GM11168 (cell line): ENCODE measurements around the gene ALDH1L1.

ENCODE experiments used
- in situ Hi-C: fragments of 300-500 bp; cut with MboI; formaldehyde crosslinking; loops from one replicate; pipeline ENCODE4 v1.12.0; 2022; ENCODE audit warnings: low sequenced_read_pairs; ENCODE audit not compliant: unreplicated experiment

ALDH1L1 gene

GRCh38 chr3:126155819-126156218 is 24.6 kb downstream of the ALDH1L1 start:
- in situ Hi-C loops = no loop called here

- in situ Hi-C loops = no loop called here
Observed at GRCh38 chr3:126155280-126155640, 25.1 kb downstream of the ALDH1L1 start.

- in situ Hi-C loops = no loop called here
Observed at GRCh38 chr3:126154391-126155279, 25.8 kb downstream of the ALDH1L1 start.

DNA sequence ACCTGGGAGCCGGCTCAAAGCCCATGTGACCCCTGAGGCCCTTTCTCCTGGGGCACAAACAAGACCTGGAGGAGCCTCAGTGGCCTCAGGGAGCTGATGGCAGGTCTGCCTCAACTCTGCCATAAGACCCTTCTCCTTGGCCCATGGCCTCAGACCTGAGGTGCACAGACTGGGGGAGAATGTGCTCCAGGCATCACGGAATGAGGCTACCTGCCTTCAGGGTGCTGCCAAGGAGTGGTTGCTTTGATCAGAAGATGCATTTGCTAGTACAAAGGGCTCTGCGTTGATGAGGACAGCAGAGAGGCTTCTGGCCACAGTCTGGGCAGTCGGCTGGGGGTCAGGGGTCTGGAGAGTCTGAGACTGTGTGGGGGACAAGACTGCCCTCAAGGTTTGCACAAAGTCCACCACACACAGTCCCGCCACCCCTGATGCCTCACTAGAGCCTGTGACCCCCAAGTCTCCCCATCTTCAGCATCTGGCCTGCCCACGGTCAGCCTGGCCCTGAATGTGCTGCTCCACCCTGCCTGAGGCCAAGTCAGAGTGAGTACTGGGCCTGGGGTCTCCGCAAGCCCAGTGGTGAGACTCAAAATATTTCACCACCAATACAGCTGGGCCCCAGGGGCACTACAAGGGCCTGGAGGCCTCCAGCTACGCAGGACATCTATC is 26.6 kb downstream of the ALDH1L1 start:
- in situ Hi-C loops = no loop called here

GRCh38 chr3:126152901-126153694 is 27.3 kb downstream of the ALDH1L1 start:
- in situ Hi-C loops = no loop called here

GRCh38 chr3:126152458-126152857 is 27.9 kb downstream of the ALDH1L1 start:
- in situ Hi-C loops = no loop called here

DNA sequence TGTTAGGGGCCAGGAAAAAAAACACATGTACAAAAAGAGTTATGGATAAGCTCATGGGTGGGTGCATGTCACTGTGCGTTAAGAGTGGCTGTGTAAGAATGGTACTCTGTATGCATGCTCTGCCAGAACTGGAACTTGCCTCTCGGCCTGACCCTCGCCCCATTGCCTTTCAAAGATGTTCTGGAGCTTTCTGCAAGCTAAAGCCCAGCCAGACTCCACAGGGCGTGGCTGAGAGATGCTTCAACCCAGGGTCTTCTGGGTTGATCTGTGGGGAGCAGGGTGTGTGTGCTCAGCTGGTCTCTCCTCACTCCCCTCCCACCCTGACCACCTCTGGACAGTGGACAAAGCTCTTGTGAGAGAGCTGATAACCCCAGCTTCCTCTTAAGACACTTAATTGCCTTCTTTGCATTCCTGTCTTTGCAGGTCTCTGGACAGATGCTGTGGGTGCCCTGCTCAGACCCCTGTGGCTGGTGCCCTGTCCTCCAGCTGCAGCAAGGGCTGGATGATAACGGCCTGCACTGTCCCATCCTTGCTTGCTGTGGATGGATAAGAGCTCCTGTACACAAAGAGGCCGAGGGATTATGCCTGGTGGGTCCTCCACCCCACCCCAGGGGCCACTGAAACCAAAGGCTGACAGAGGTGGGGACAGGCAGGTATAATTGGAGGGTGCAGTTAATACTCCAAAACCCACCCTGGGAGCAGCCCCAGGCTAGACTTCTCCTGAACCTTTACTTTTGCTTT is 28.7 kb downstream of the ALDH1L1 start:
- in situ Hi-C loops = no loop called here

DNA sequence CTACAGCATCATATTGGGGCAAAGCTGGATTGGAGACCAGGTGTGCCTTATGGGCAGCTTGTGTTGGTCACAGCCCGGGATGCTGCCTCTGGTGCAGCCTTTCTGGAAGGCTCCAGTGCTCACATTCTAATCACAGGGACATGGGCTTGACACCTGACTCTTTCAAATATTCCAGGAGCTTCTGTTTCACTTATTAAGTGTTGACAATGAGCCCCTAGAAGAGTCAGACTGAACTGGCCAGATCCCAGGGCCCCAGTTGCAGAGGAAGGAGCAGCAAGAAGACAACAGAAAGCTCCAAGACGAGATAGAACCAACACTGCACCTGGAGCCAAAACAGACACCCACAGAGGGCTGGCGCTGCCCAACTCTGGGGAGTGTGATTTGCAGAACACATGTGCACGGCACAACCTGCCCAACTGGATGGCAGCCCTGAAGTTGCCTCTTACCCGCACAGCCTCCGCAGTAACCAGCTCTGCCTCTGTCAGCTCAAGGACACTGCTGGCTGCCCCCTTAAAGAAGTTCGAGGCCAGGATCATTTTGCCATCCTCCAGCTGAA is 30.3 kb downstream of the ALDH1L1 start:
- in situ Hi-C loops = loop anchor here (25.0 kb wide), 1 partner anchor 237 kb away; the partner anchor contains the start of gene CFAP100

DNA sequence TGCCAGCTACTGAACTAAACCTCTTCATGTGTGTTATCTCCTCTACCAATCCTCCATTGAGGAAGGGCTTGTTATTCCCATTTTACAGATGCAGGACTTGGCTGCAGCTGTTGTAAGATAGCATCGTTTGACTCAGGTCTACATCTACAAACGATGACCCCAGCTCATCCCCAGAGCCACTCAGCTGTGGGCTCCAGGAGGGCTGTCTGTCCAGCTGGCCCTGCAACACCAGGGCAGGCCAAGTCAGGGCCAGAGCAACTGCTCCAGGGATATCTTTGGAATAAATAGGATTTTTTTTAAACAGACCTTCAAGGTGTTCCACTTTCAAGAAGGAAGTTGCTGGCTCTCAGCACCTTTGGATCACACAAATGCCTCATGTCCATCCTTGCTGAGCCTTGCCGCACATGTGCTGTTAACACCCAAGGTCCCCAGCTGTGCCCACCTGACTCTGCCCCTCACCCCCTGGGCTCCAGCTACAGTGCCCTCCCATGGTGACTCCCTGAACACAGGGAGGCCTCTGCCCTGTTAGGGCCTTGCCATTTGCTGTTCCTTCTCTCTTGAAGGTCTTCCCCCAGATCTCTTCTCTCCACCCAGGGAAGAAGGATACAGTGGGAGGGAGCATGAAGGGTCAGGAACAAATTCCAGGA is 31.0 kb downstream of the ALDH1L1 start:
- in situ Hi-C loops = loop anchor here (25.0 kb wide), 1 partner anchor 238 kb away; the partner anchor contains the start of gene CFAP100

GRCh38 chr3:126147932-126148683 is 32.3 kb downstream of the ALDH1L1 start:
- in situ Hi-C loops = loop anchor here (25.0 kb wide), 1 partner anchor 239 kb away; the partner anchor contains the start of gene CFAP100

- in situ Hi-C loops = loop anchor here (25.0 kb wide), 1 partner anchor 240 kb away; the partner anchor contains the start of gene CFAP100
Observed at GRCh38 chr3:126147147-126147931, 33.0 kb downstream of the ALDH1L1 start.

- in situ Hi-C loops = loop anchor here (25.0 kb wide), 1 partner anchor 241 kb away; the partner anchor contains the start of gene CFAP100
Observed at GRCh38 chr3:126146525-126147146, 33.8 kb downstream of the ALDH1L1 start.

DNA sequence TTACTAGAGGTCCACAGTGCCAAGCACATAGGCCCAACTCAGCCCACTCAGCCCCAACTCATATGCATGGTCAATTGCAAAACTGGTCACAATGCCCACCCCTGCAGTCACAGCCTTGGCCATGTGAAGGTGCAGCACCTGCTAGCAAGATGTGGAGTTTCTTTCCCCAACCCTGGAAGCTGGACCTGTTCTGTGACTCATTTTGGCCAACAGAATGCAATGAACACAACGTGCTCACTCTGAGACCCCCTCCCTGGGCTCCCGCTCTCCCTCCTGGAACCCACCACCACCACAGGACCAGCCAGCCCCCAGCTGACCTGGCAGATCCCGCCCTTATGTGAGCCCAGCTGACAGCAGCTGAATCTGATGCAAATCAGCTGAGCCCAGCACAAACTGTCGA is 34.4 kb downstream of the ALDH1L1 start:
- in situ Hi-C loops = loop anchor here (25.0 kb wide), 1 partner anchor 241 kb away; the partner anchor contains the start of gene CFAP100

- in situ Hi-C loops = loop anchor here (25.0 kb wide), 1 partner anchor 245 kb away; the partner anchor contains the start of gene CFAP100
Observed at GRCh38 chr3:126142652-126143051, 37.7 kb downstream of the ALDH1L1 start.

DNA sequence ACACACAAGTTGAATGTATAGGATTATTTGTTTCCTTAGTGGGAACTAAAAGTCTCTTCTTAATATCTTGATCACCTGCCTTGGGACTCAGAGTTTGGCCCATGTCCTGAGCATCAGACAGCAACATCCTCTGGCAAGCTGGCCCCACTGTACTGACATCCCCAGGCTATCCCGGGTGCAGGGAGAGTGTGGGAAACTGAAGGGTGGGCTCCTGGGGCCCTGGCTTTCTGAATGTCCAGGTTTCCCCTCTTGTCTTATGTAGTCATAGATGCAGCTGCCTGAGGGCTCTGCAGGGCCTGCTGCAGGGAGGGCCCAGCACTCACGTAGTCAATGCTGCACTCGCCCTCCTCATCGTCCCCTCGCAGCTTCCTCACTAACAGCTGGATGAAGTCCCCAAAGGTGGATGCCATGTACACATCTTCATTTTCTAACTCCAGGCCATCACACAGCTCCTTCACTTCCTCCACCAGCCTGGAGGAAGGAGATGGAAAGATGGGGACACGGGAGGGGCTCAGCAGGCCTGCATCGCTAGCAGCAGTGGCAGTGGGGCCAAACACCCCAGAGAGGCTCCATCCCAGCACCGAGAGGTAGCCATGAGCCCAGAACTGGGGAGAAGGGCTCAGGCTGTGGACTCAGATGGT is 42.8 kb downstream of the ALDH1L1 start:
- in situ Hi-C loops = loop anchor here (25.0 kb wide), 1 partner anchor 250 kb away; the partner anchor contains the start of gene CFAP100
